ENCODE results near the gene PRDX4.

DNA sequence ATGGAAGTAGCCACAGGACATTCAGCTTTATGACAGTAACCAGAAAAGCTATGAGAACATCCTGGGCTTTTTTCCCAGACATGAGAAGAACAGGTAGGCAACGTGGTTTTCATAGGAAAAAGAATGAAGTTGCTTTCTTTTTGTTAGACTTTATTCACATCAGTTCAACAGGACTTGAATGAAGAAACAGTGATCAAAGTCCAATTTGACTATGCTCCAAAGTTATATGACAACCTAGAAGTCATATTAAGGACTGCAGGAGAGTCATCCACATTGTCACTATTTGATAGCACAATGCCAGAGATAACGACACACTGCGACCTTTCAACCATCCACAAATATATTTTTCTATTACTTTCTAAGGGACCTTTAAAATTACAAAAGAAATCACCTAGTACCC is 39.2 kb upstream of the PRDX4 start:
- TF ChIP-seq CTCF (IDR thresholded peaks at IDR 0.05; ENCODE audit: borderline replicate concordance, extremely low read depth, low read length, poor library complexity, severe bottlenecking) (no peak), EZH2 (IDR thresholded peaks at IDR 0.05; ENCODE audit: borderline replicate concordance, low read depth, low read length, severe bottlenecking) (no peak)
